Measurements from ENCODE around the gene TULP4.

The TULP4 gene

DNA sequence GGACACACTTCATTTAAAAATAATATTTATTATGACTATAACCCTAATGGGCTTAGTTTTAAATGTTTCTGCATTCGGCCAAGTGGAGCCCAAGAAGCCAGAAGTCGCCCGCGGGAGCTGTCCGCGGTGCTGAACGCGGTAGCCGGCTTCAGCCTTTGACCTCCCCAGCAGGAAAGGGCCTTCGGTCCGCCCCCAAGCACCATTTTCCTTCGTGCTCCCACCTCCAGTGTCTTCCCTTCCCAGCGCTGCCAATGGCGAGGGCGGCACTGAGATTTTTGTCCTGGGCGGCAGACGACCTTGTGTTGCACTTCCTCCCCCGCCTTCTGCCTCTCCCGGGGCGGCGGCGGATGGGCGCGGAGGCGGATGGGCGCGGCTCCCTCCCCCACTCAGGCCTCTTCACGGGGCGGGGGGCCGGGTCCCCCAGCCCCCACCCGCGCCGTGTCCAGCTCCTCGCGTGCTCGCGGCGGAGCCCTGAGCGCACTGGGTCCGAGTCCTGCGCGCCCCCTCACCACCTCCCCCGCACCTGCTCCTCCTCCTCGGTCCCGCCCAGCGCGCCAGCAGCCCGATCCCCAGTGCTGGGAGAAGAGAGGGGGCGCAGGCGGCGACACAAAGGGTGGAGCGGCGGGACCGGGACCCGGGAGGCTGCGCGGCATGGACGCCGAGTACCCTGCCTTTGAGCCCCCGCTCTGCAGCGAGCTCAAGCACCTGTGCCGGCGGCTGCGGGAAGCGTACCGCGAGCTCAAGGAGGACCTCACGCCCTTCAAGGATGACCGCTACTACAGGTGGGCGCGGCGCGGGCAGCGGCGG, 224.0 kb downstream of the TULP4 start:
- TF ChIP-seq, protein P1, sequence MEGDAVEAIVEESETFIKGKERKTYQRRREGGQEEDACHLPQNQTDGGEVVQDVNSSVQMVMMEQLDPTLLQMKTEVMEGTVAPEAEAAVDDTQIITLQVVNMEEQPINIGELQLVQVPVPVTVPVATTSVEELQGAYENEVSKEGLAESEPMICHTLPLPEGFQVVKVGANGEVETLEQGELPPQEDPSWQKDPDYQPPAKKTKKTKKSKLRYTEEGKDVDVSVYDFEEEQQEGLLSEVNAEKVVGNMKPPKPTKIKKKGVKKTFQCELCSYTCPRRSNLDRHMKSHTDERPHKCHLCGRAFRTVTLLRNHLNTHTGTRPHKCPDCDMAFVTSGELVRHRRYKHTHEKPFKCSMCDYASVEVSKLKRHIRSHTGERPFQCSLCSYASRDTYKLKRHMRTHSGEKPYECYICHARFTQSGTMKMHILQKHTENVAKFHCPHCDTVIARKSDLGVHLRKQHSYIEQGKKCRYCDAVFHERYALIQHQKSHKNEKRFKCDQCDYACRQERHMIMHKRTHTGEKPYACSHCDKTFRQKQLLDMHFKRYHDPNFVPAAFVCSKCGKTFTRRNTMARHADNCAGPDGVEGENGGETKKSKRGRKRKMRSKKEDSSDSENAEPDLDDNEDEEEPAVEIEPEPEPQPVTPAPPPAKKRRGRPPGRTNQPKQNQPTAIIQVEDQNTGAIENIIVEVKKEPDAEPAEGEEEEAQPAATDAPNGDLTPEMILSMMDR (IDR thresholded peaks at IDR 0.05; ENCODE audit: low read depth, low read length, missing control alignments) = no peak
- H3K4me3 ChIP-seq (ENCODE audit: low read depth, low read length) = peak overlapping the region; percentile 30
- no peak for DNase-seq (ENCODE audit: low read depth)

DNA sequence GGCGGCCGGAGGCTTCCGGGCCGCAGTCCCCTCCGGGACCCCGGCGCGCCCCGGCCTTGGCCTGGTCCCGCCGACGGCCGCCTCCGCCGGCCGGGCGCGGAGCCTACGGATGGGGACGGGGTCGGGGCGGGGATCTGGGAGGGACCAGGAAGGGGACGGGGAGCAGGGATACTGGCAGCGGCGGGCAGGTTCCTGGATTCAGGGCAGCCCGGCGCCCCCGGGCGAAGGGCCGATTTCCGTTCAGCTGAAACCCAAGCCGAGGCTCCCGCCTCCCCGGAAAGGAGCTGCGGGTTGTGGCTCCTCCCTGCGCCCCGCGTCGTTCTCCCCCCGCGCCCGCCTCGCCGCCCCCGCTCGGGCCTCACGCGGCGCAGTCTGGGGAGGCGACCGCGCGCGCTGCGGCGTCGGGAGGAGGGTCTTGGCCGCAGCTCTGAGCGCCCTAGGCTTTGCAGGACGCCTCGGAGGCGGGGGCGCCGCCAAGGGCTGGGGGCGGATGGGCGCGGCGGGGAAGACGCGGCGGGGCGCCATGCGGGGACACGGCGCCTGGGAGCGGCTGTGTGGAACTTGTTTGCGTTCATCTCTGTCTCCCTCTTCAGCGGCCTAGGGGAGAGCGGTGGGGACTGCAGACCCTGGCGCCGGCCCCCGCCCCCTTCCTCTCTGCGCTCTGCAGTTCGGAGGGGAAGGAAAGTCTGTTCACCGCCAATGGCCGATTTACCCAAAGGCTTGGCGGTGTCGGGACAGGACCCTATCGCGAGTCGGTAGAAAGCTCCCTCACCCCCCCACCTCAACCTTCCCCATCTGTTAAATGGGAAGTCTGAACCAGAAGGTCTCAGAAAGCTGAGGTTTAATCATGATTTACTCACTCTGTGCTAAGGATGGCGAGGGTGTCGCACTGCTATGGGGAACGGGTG, 224.9 kb downstream of the TULP4 start:
- DNase-seq (ENCODE audit: low read depth) = no peak
- H3K4me3 ChIP-seq (ENCODE audit: low read depth, low read length) = peak overlapping the region; percentile 30; the same call in 1 of the 2 replicates
- TF ChIP-seq, protein P1 (IDR thresholded peaks at IDR 0.05; ENCODE audit: low read depth, low read length, missing control alignments) = no peak

DNA sequence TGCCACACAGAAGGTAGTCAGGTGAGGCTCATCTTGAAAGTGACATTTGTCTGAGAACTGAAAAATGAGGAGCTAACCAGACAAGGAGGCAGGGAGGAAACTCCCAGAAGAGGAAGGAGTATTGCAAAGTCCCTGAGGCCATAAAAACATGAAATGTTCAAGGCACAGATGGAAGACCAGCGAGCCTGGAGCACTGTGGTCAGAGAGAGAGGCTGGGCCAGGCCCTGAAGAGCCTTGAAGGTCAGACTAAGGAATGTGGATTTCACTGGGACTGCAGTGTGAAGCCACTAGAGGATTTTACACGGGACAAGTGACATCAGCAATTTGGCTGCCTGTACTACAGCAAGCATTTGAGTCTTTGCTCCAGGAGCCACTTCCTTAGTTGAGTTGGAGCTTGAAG, 226.5 kb downstream of the TULP4 start:
- TF ChIP-seq, protein P1 (IDR thresholded peaks at IDR 0.05; ENCODE audit: low read depth, low read length, missing control alignments) = no peak
- no peak overlapping the region for H3K4me3 ChIP-seq (ENCODE audit: low read depth, low read length)
- DNase-seq (ENCODE audit: low read depth) = no peak

DNA sequence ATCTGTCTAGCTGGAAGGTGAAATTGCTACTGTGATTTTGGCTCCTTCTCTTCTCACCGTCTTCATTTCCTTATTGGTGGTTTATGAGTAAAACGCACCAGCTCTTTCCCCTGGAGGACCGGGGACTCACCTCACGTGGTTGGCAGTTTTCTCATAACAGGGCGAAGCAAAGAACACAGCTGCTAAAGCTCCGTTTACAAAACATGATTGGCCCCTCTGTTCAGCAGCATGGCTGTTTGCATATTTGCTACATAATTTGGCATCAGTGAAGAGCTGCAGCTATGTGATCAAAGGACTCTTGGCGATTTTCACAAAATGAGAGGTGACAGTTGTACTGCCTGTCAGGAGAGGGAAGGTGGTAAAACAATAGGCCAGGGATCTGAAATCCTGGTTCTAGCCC, 227.1 kb downstream of the TULP4 start:
- TF ChIP-seq, protein P1 (IDR thresholded peaks at IDR 0.05; ENCODE audit: low read depth, low read length, missing control alignments) = no peak
- H3K4me3 ChIP-seq (ENCODE audit: low read depth, low read length) = no peak overlapping the region
- no peak for DNase-seq (ENCODE audit: low read depth)

DNA sequence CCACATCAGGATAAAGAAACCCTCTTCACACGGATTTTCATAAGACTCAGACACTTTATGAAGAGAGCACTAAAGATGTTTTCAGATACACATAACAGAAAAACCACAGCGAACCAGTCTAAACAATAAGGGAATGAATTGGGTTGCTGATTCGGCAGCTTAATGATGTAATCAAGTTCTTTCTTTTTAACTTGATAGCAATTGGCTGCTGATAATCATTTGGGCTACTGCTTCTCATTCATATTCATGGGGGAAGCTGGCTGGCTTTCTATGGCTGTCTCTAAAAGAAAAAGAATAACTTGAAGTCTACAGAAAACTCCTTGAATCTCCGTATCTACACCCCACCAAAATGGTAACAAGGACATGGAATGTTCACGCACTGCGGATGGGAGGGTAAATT, 227.6 kb downstream of the TULP4 start:
- no peak overlapping the region for H3K4me3 ChIP-seq (ENCODE audit: low read depth, low read length)
- no peak for DNase-seq (ENCODE audit: low read depth)
- TF ChIP-seq, protein P1 (IDR thresholded peaks at IDR 0.05; ENCODE audit: low read depth, low read length, missing control alignments) = no peak

DNA sequence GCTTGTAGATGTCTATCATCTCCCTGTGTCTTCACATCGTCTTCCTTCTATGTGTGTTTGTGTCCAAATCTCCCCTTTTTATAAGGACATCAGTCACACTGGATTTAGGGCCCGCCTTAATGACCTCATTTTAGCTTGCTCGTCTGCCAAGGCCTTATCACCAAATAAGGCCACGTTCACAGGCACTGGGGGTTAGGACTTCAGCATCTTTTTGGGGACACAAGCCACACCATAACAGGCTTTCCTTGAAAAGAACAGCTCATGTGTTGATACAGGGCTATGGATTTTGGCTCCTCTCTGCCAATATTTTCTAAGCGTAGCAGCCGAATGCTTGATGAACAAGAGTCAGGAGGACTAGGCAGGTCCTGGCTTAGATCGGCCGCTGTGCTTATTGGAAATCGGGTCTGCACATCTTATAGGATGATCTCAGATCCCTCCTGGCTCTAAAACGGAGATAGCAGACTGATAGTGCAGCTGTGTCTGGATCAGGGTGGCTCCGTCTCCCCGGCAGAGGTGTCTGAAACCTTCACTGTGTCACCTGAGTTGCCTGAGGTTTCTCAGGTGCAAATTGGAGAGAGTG, 231.4 kb downstream of the TULP4 start:
- H3K4me3 ChIP-seq (ENCODE audit: low read depth, low read length) = no peak overlapping the region
- DNase-seq (ENCODE audit: low read depth) = no peak
- TF ChIP-seq, protein P1 (IDR thresholded peaks at IDR 0.05; ENCODE audit: low read depth, low read length, missing control alignments) = no peak
